KBM-7 (cell line): Measurements from ENCODE around the gene RAB30.

Experiments
- DNase-seq: peaks from one replicate; pipeline ENCODE4 v3.0.0-alpha.2; 2015
- in situ Hi-C: fragments of 300-500 bp; cut with MboI; formaldehyde crosslinking; loops from 2 replicates; pipeline ENCODE4 v1.14.3; 2020; ENCODE audit warnings: low sequenced_read_pairs, low pct_unique_long_range_greater_than_20kb, mixed read lengths

RAB30 gene

GRCh38 chr11:83071567-83072349 is at the start of gene RAB30:
Gene RAB30, minus strand, starts transcription at chr11:83071897. Its CDS starts 74,581 bp downstream, at chr11:82997316.
- in situ Hi-C loops, result no loop called here
- peak; percentile 98 for DNase-seq

GRCh38 chr11:83120327-83120726 is 48.6 kb upstream of the RAB30 start:
- DNase-seq, result no peak
- in situ Hi-C loops, result no loop called here

- no peak for DNase-seq
- in situ Hi-C loops, result no loop called here
These were observed 47.5 kb upstream of the RAB30 start for GRCh38 chr11:83119216-83119615.

- in situ Hi-C loops, result no loop called here
- DNase-seq, result no peak
These were observed 47.1 kb upstream of the RAB30 start for GRCh38 chr11:83118814-83119213.

- in situ Hi-C loops, result no loop called here
These were observed 44.4 kb upstream of the RAB30 start for GRCh38 chr11:83116015-83116641.

GRCh38 chr11:83115551-83115950 is 43.9 kb upstream of the RAB30 start:
- in situ Hi-C loops, result no loop called here
- no peak for DNase-seq

More at GRCh38 chr11:83116015-83116641, 44.4 kb upstream of the RAB30 start:
- DNase-seq, result no peak

GRCh38 chr11:83115026-83115425 is 43.3 kb upstream of the RAB30 start:
- in situ Hi-C loops, result no loop called here
- DNase-seq, result no peak

- in situ Hi-C loops, result no loop called here
- DNase-seq, result no peak
These were observed 41.2 kb upstream of the RAB30 start for GRCh38 chr11:83112886-83113285.

- no peak for DNase-seq
- in situ Hi-C loops, result no loop called here
These were observed 33.5 kb upstream of the RAB30 start for GRCh38 chr11:83105168-83105567.

GRCh38 chr11:83102834-83103233 is 31.1 kb upstream of the RAB30 start:
- DNase-seq, result no peak
- in situ Hi-C loops, result no loop called here

- no peak for DNase-seq
- in situ Hi-C loops, result no loop called here
These were observed 25.9 kb upstream of the RAB30 start for GRCh38 chr11:83097429-83098075.

GRCh38 chr11:83093634-83094033 is 21.9 kb upstream of the RAB30 start:
- no peak for DNase-seq
- in situ Hi-C loops, result no loop called here

- in situ Hi-C loops, result no loop called here
- no peak for DNase-seq
These were observed 21.0 kb upstream of the RAB30 start for GRCh38 chr11:83092488-83093384.

GRCh38 chr11:83088965-83089364 is 17.3 kb upstream of the RAB30 start:
- in situ Hi-C loops, result no loop called here
- DNase-seq, result no peak

GRCh38 chr11:83087035-83087434 is 15.3 kb upstream of the RAB30 start:
- no peak for DNase-seq
- in situ Hi-C loops, result no loop called here

- in situ Hi-C loops, result no loop called here
- DNase-seq, result no peak
These were observed 8.1 kb upstream of the RAB30 start for GRCh38 chr11:83079820-83080219.

- in situ Hi-C loops, result no loop called here
- DNase-seq, result no peak
These were observed 6.6 kb upstream of the RAB30 start for GRCh38 chr11:83078269-83078668.

- DNase-seq, result no peak
- in situ Hi-C loops, result no loop called here
These were observed 2.2 kb upstream of the RAB30 start for GRCh38 chr11:83073884-83074283.

- DNase-seq, result no peak
- in situ Hi-C loops, result no loop called here
These were observed 1.6 kb upstream of the RAB30 start for GRCh38 chr11:83073258-83073657.
